ENCODE measurements around the gene FAM171A1.
"Not testable (repeated sequence)": the region's sequence is repeated elsewhere in the genome, so short reads cannot be mapped to it uniquely, and the experiment has no call there.

The FAM171A1 gene

GRCh38 chr10:15280974-15281373 is 90.1 kb downstream of the FAM171A1 start:
- TF ChIP-seq GATA1 (IDR thresholded peaks at IDR 0.05; ENCODE audit: low read depth, low read length) (no peak), POLR2A (IDR thresholded peaks at IDR 0.05; ENCODE audit: low read length) (no peak)
- DNase-seq = no peak

GRCh38 chr10:15280462-15280861 is 90.6 kb downstream of the FAM171A1 start:
- no peak for DNase-seq
- TF ChIP-seq GATA1 (IDR thresholded peaks at IDR 0.05; ENCODE audit: low read depth, low read length) = no peak
- no peak for TF ChIP-seq POLR2A (IDR thresholded peaks at IDR 0.05; ENCODE audit: low read length)

GRCh38 chr10:15279236-15279635 is 91.9 kb downstream of the FAM171A1 start:
- no peak for DNase-seq
- no peak for TF ChIP-seq GATA1 (IDR thresholded peaks at IDR 0.05; ENCODE audit: low read depth, low read length)

- DNase-seq = no peak
- TF ChIP-seq GATA1 (IDR thresholded peaks at IDR 0.05; ENCODE audit: low read depth, low read length) = no peak
- no peak for TF ChIP-seq POLR2A (IDR thresholded peaks at IDR 0.05; ENCODE audit: low read length)
Observed at GRCh38 chr10:15278786-15279185, 92.3 kb downstream of the FAM171A1 start.

GRCh38 chr10:15276039-15276438 is 95.0 kb downstream of the FAM171A1 start:
- not testable (repeated sequence) for DNase-seq

- DNase-seq = not testable (repeated sequence)
Observed at GRCh38 chr10:15269838-15270237, 101.3 kb downstream of the FAM171A1 start.

GRCh38 chr10:15267496-15267895 is 103.6 kb downstream of the FAM171A1 start:
- peak; percentile 6 to 10 for DNase-seq
- TF ChIP-seq POLR2A (IDR thresholded peaks at IDR 0.05; ENCODE audit: low read length) = no peak
- TF ChIP-seq GATA1 (IDR thresholded peaks at IDR 0.05; ENCODE audit: low read depth, low read length) = no peak

GRCh38 chr10:15266117-15266516 is 105.0 kb downstream of the FAM171A1 start:
- no peak for DNase-seq
- TF ChIP-seq GATA1 (IDR thresholded peaks at IDR 0.05; ENCODE audit: low read depth, low read length) (no peak), POLR2A (IDR thresholded peaks at IDR 0.05; ENCODE audit: low read length) (no peak)

GRCh38 chr10:15265558-15265957 is 105.5 kb downstream of the FAM171A1 start:
- no peak for TF ChIP-seq GATA1 (IDR thresholded peaks at IDR 0.05; ENCODE audit: low read depth, low read length)
- no peak for TF ChIP-seq POLR2A (IDR thresholded peaks at IDR 0.05; ENCODE audit: low read length)
- no peak for DNase-seq

GRCh38 chr10:15265056-15265455 is 106.0 kb downstream of the FAM171A1 start:
- TF ChIP-seq GATA1 (IDR thresholded peaks at IDR 0.05; ENCODE audit: low read depth, low read length) = no peak
- no peak for TF ChIP-seq POLR2A (IDR thresholded peaks at IDR 0.05; ENCODE audit: low read length)

GRCh38 chr10:15263657-15264323 is 107.3 kb downstream of the FAM171A1 start:
- no peak for TF ChIP-seq GATA1 (IDR thresholded peaks at IDR 0.05; ENCODE audit: low read depth, low read length)
- no peak for TF ChIP-seq POLR2A (IDR thresholded peaks at IDR 0.05; ENCODE audit: low read length)
- DNase-seq = no peak

More at GRCh38 chr10:15265056-15265455, 106.0 kb downstream of the FAM171A1 start:
- no peak for DNase-seq

GRCh38 chr10:15262036-15262713 is 108.9 kb downstream of the FAM171A1 start:
- TF ChIP-seq POLR2A (IDR thresholded peaks at IDR 0.05; ENCODE audit: low read length) (no peak), GATA1 (IDR thresholded peaks at IDR 0.05; ENCODE audit: low read depth, low read length) (no peak)

GRCh38 chr10:15259136-15259535 is 112.0 kb downstream of the FAM171A1 start:
- TF ChIP-seq POLR2A (IDR thresholded peaks at IDR 0.05; ENCODE audit: low read length) (no peak), GATA1 (IDR thresholded peaks at IDR 0.05; ENCODE audit: low read depth, low read length) (no peak)
- DNase-seq = no peak

More at GRCh38 chr10:15262036-15262713, 108.9 kb downstream of the FAM171A1 start:
- peak in 1 of 2 experiments; percentile 21 for DNase-seq

GRCh38 chr10:15258255-15258654 is 112.8 kb downstream of the FAM171A1 start:
- TF ChIP-seq POLR2A (IDR thresholded peaks at IDR 0.05; ENCODE audit: low read length) (no peak), GATA1 (IDR thresholded peaks at IDR 0.05; ENCODE audit: low read depth, low read length) (no peak)

GRCh38 chr10:15255961-15256360 is 115.1 kb downstream of the FAM171A1 start:
- TF ChIP-seq POLR2A (IDR thresholded peaks at IDR 0.05; ENCODE audit: low read length) (no peak), GATA1 (IDR thresholded peaks at IDR 0.05; ENCODE audit: low read depth, low read length) (no peak)
- no peak for DNase-seq

More at GRCh38 chr10:15258255-15258654, 112.8 kb downstream of the FAM171A1 start:
- DNase-seq = no peak

Data from erythroblast (primary cell).